ENCODE data around the gene ASB3. TPM values are rescaled to one million over a fixed set of nuclear protein-coding genes. Genes with fewer than 3 reads are reported as not detected.

Gene ASB3
- total RNA-seq, 2 donors from 2014 or later = 37.9 to 40.3 TPM

- DNase-seq = no peak
- no peak for TF ChIP-seq CTCF (conservative IDR thresholded peaks at IDR 0.05)
- WGBS, 2 experiments (ENCODE audit: insufficient coverage in 1 of 2, insufficient read length in 1 of 2) = 86 to 87% methylated on average over 7 of the region's 7 CpGs
- Histone ChIP-seq H3K4me1 (ENCODE audit: control insufficient read depth, insufficient read depth, low read length) (no peaks in the 10 kb centered on the region), H3K4me3 (ENCODE audit: low read length) (no peak overlapping the region), H3K27me3 (ENCODE audit: control insufficient read depth, insufficient read depth, low read length, poor library complexity, severe bottlenecking) (no peaks in the 10 kb centered on the region), H3K27ac (ENCODE audit: low read depth, low read length) (no peak overlapping the region), H3K36me3 (ENCODE audit: control insufficient read depth, insufficient read depth, low read length) (peaks cover 79% of the 10 kb centered on the region), H3K9me3 (ENCODE audit: control insufficient read depth, low read length) (no peaks in the 10 kb centered on the region), H3K9ac (ENCODE audit: extremely low read depth, low read length, poor library complexity, severe bottlenecking) (no peak overlapping the region)
- H3K27ac Mint-ChIP-seq = no peak overlapping the region
- H3K27me3 Mint-ChIP-seq (ENCODE audit: insufficient read depth) = no peaks in the 10 kb centered on the region
- no peaks in the 10 kb centered on the region for H3K9me3 Mint-ChIP-seq
- H3K36me3 Mint-ChIP-seq (ENCODE audit: low read depth) = peaks cover 32% of the 10 kb centered on the region
- peaks cover 9% of the 10 kb centered on the region for H3K4me1 Mint-ChIP-seq
- H3K4me3 Mint-ChIP-seq = no peak overlapping the region
Measured at GRCh38 chr2:53802617-53803151, 15.9 kb upstream of the ASB3 start.

- no peak overlapping the region for H3K27ac Mint-ChIP-seq
- H3K27me3 Mint-ChIP-seq (ENCODE audit: insufficient read depth) = no peaks in the 10 kb centered on the region
- TF ChIP-seq CTCF (conservative IDR thresholded peaks at IDR 0.05) = no peak
- H3K36me3 Mint-ChIP-seq (ENCODE audit: low read depth) = peaks cover 32% of the 10 kb centered on the region
- Histone ChIP-seq H3K27ac (ENCODE audit: low read depth, low read length) (no peak overlapping the region), H3K4me1 (ENCODE audit: control insufficient read depth, insufficient read depth, low read length) (no peaks in the 10 kb centered on the region), H3K27me3 (ENCODE audit: control insufficient read depth, insufficient read depth, low read length, poor library complexity, severe bottlenecking) (no peaks in the 10 kb centered on the region), H3K36me3 (ENCODE audit: control insufficient read depth, insufficient read depth, low read length) (peaks cover 77% of the 10 kb centered on the region), H3K9me3 (ENCODE audit: control insufficient read depth, low read length) (no peaks in the 10 kb centered on the region), H3K9ac (ENCODE audit: extremely low read depth, low read length, poor library complexity, severe bottlenecking) (no peak overlapping the region), H3K4me3 (ENCODE audit: low read length) (no peak overlapping the region)
- H3K4me3 Mint-ChIP-seq = no peak overlapping the region
- H3K4me1 Mint-ChIP-seq = peaks cover 9% of the 10 kb centered on the region
- DNase-seq = no peak
- no peaks in the 10 kb centered on the region for H3K9me3 Mint-ChIP-seq
Measured at GRCh38 chr2:53801547-53801946, 14.8 kb upstream of the ASB3 start.

- H3K36me3 Mint-ChIP-seq (ENCODE audit: low read depth) = peaks cover 25% of the 10 kb centered on the region
- Histone ChIP-seq H3K36me3 (ENCODE audit: control insufficient read depth, insufficient read depth, low read length) (peaks cover 38% of the 10 kb centered on the region), H3K9me3 (ENCODE audit: control insufficient read depth, low read length) (no peaks in the 10 kb centered on the region), H3K4me3 (ENCODE audit: low read length) (no peak overlapping the region), H3K4me1 (ENCODE audit: control insufficient read depth, insufficient read depth, low read length) (no peaks in the 10 kb centered on the region), H3K27me3 (ENCODE audit: control insufficient read depth, insufficient read depth, low read length, poor library complexity, severe bottlenecking) (no peaks in the 10 kb centered on the region), H3K9ac (ENCODE audit: extremely low read depth, low read length, poor library complexity, severe bottlenecking) (no peak overlapping the region), H3K27ac (ENCODE audit: low read depth, low read length) (no peak overlapping the region)
- TF ChIP-seq CTCF (conservative IDR thresholded peaks at IDR 0.05) = no peak
- no peaks in the 10 kb centered on the region for H3K9me3 Mint-ChIP-seq
- H3K4me1 Mint-ChIP-seq = no peaks in the 10 kb centered on the region
- no peak for DNase-seq
- WGBS, 2 experiments (ENCODE audit: insufficient coverage in 1 of 2, insufficient read length in 1 of 2) = 95 to 100% methylated on average over 2 of the region's 3 CpGs
- no peak overlapping the region for H3K27ac Mint-ChIP-seq
- H3K4me3 Mint-ChIP-seq = no peak overlapping the region
- no peaks in the 10 kb centered on the region for H3K27me3 Mint-ChIP-seq (ENCODE audit: insufficient read depth)
Measured at GRCh38 chr2:53793821-53794220, 7.1 kb upstream of the ASB3 start.
